ENCODE results near the gene POLA1. TPM values are rescaled to one million over a fixed set of nuclear protein-coding genes. Genes with fewer than 3 reads are reported as not detected.

POLA1 gene
- total RNA-seq, 1 donor from 2014 or later, result 6.0 TPM

- no peak overlapping the region for H3K4me3 ChIP-seq
- H3K27me3 ChIP-seq, result no peaks in the 10 kb centered on the region
- no peaks in the 10 kb centered on the region for H3K36me3 ChIP-seq
- TF ChIP-seq CTCF (IDR thresholded peaks at IDR 0.05), result no peak
- intact Hi-C loops (cut with DNase I), result no loop called here
- no peak for DNase-seq (ENCODE audit: low spot score in 2 of 2)
- no peak overlapping the region for H3K27ac ChIP-seq
- no peaks in the 10 kb centered on the region for H3K4me1 ChIP-seq
- no peaks in the 10 kb centered on the region for H3K9me3 ChIP-seq
Observed at GRCh38 chrX:24846550-24847150, 152.9 kb downstream of the POLA1 start.

GRCh38 chrX:24851289-24851688, 157.6 kb downstream of the POLA1 start:
- Histone ChIP-seq H3K4me3 (no peak overlapping the region), H3K27me3 (no peaks in the 10 kb centered on the region), H3K4me1 (no peaks in the 10 kb centered on the region), H3K27ac (no peak overlapping the region), H3K9me3 (no peaks in the 10 kb centered on the region), H3K36me3 (no peaks in the 10 kb centered on the region)
- DNase-seq (ENCODE audit: low spot score in 2 of 2), result no peak
- no peak for TF ChIP-seq CTCF (IDR thresholded peaks at IDR 0.05)
- intact Hi-C loops (cut with DNase I), result no loop called here

- Histone ChIP-seq H3K27me3 (no peaks in the 10 kb centered on the region), H3K36me3 (no peaks in the 10 kb centered on the region), H3K4me3 (no peak overlapping the region), H3K4me1 (no peaks in the 10 kb centered on the region), H3K9me3 (no peaks in the 10 kb centered on the region), H3K27ac (no peak overlapping the region)
- no peak for DNase-seq (ENCODE audit: low spot score in 2 of 2)
- TF ChIP-seq CTCF (IDR thresholded peaks at IDR 0.05), result no peak
- intact Hi-C loops (cut with DNase I), result no loop called here
Observed at GRCh38 chrX:24851780-24852179, 158.1 kb downstream of the POLA1 start.

GRCh38 chrX:24858004-24858746, 164.5 kb downstream of the POLA1 start:
- no peak for DNase-seq (ENCODE audit: low spot score in 2 of 2)
- Histone ChIP-seq H3K4me1 (no peaks in the 10 kb centered on the region), H3K27ac (no peak overlapping the region), H3K36me3 (no peaks in the 10 kb centered on the region), H3K9me3 (no peaks in the 10 kb centered on the region), H3K4me3 (no peak overlapping the region), H3K27me3 (no peaks in the 10 kb centered on the region)
- no peak for TF ChIP-seq CTCF (IDR thresholded peaks at IDR 0.05)
- intact Hi-C loops (cut with DNase I), result no loop called here

GRCh38 chrX:24859211-24859841, 165.6 kb downstream of the POLA1 start:
- H3K36me3 ChIP-seq, result no peaks in the 10 kb centered on the region
- no peak for DNase-seq (ENCODE audit: low spot score in 2 of 2)
- no peak for TF ChIP-seq CTCF (IDR thresholded peaks at IDR 0.05)
- no peaks in the 10 kb centered on the region for H3K27me3 ChIP-seq
- no peaks in the 10 kb centered on the region for H3K4me1 ChIP-seq
- no peak overlapping the region for H3K4me3 ChIP-seq
- no peak overlapping the region for H3K27ac ChIP-seq
- H3K9me3 ChIP-seq, result no peaks in the 10 kb centered on the region
- intact Hi-C loops (cut with DNase I), result no loop called here

Measured in ascending aorta (tissue), 2 donors.